Measurements from ENCODE around the gene FCGR3B.
"Not testable (repeated sequence)": the region's sequence is repeated elsewhere in the genome, so short reads cannot be mapped to it uniquely, and the experiment has no call there.

FCGR3B gene

DNA sequence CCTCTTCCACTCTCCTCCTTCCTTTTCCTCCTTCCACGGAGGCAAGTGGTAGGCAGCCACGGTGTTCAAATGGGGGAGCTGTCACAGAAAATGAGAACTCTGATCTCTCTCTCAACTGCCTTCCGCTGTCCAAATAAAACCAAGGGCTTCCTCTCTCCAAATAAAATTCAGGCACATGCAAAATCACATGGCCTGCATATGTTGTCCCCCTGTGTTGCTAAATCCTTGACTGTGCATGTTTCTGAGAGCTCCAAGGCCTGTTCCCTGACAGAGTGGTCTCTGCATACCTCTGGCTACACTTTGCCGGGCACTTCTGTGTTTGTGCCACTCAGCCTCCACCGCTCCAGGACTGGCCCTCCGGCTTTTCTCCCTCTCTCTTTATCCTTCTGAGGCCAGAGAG lies 42.4 kb downstream of the FCGR3B start:
- H3K27me3 ChIP-seq; DNase-seq; H3K9me3 ChIP-seq; H3K27ac ChIP-seq; H3K36me3 ChIP-seq; intact Hi-C loops (cut with DNase I; ENCODE audit: low total_unique reads); H3K4me1 ChIP-seq; H3K4me3 ChIP-seq: not testable (repeated sequence)

- DNase-seq; H3K4me3 ChIP-seq; H3K27ac ChIP-seq; H3K36me3 ChIP-seq; H3K9me3 ChIP-seq; H3K4me1 ChIP-seq; H3K27me3 ChIP-seq; intact Hi-C loops (cut with DNase I; ENCODE audit: low total_unique reads): not testable (repeated sequence)
Observed at GRCh38 chr1:161582882-161583281, 48.1 kb downstream of the FCGR3B start.

GRCh38 chr1:161580879-161581537 lies 50.0 kb downstream of the FCGR3B start:
- intact Hi-C loops (cut with DNase I; ENCODE audit: low total_unique reads); H3K27ac ChIP-seq; H3K36me3 ChIP-seq; H3K27me3 ChIP-seq; H3K9me3 ChIP-seq; H3K4me3 ChIP-seq; H3K4me1 ChIP-seq; DNase-seq: not testable (repeated sequence)

DNA sequence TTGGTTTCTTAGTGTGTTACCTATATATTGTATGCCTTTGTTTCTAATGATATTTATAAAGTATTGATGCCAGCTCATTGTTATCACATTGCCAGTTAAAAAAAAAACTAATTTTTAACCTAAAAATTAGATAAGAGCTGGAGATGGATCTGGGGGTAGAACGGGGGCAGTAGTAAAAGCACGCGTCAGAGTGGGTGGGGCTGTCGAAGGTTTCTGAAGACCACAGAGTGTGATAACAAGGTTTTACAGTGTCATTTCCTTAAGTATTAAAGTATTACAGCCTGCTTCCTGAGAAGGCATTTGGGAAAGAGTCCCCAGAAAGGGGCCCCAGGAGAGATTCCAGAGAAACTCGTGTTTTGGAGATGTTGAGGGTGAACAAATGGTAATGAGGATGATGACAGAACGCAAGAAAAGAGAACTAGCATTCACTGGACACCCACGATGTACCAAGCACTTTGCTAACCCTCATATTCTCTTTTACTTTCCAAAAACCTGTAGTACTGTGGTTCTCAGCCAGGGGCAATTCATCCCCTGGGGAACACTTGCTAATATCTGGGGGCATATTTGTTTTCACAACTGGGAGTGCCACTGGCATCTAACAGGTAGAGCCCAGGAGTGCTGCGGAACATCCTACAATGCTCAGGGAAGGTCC lies 51.0 kb downstream of the FCGR3B start:
- H3K4me1 ChIP-seq; H3K9me3 ChIP-seq; H3K36me3 ChIP-seq; DNase-seq; intact Hi-C loops (cut with DNase I; ENCODE audit: low total_unique reads); H3K27me3 ChIP-seq; H3K4me3 ChIP-seq; H3K27ac ChIP-seq: not testable (repeated sequence)

DNA sequence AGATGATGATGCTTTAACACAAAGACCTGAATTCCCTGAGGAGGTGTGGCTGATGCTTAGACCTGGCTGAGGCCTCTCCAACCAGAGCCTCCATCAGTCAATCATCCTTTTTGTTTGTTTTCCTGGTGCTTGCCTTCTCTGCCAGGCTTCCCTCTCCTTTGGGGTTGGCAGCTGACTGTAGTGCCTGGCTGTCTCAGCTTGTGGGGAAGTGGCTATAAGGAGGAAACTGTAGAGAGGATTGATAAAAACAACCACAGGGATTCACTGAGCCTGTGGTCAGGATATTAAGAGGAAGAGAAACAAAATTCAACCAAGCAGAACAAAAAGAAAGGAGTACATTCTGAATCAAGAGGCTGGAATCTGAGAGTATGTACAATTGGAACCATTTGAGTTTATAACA lies 54.3 kb downstream of the FCGR3B start:
- DNase-seq; H3K27ac ChIP-seq; H3K4me3 ChIP-seq; H3K4me1 ChIP-seq; H3K36me3 ChIP-seq; H3K27me3 ChIP-seq; intact Hi-C loops (cut with DNase I; ENCODE audit: low total_unique reads); H3K9me3 ChIP-seq: not testable (repeated sequence)

All from tibial artery (tissue), 4 donors.